Neural cell (in vitro differentiated cells): ENCODE measurements around the gene TTC22. TPM values are rescaled to one million over a fixed set of nuclear protein-coding genes. Genes with fewer than 3 reads are reported as not detected.

Experiments used
- H2AFZ ChIP-seq: fragments of 200-600, 300-800 bp; sonication (generic), shearing (Covaris generic); 2 replicates; pipeline ENCODE4 v1.6.0; 2014; ENCODE audit warnings: low read depth, mild to moderate bottlenecking, antibody characterized with exemption, low read length, moderate library complexity
- H3F3A ChIP-seq: fragments of 200-600 bp; shearing (Covaris generic); 2 replicates; pipeline ENCODE4 v1.6.1; 2016; ENCODE audit warnings: mild to moderate bottlenecking, moderate library complexity, mixed read lengths, antibody characterized with exemption, low read length; ENCODE audit not compliant: insufficient read depth, poor library complexity, severe bottlenecking
- H3K27ac ChIP-seq: fragments of 200-600, 300-800 bp; sonication (generic), shearing (Covaris generic); 2 replicates; pipeline ENCODE4 v1.5.1; 2014; ENCODE audit warnings: mild to moderate bottlenecking, low read length, moderate library complexity
- H3K27me3 ChIP-seq: fragments of 300-800, 200-600 bp; sonication (generic), shearing (Covaris generic); 2 replicates; pipeline ENCODE4 v1.6.0; 2014; ENCODE audit warnings: mild to moderate bottlenecking, low read depth, low read length, moderate library complexity; ENCODE audit not compliant: insufficient read depth
- H3K36me3 ChIP-seq: fragments of 300-800, 200-600 bp; sonication (generic), shearing (Covaris generic); 2 replicates; pipeline ENCODE4 v1.5.1; 2014; ENCODE audit warnings: mild to moderate bottlenecking, antibody characterized with exemption, low read length, moderate library complexity; ENCODE audit not compliant: insufficient read depth
- H3K4me2 ChIP-seq: fragments of 300-800, 200-600 bp; sonication (generic), shearing (Covaris generic); 2 replicates; pipeline ENCODE4 v1.6.0; 2014; ENCODE audit warnings: mild to moderate bottlenecking, low read length
- H3K4me3 ChIP-seq: fragments of 300-800, 200-600 bp; sonication (generic), shearing (Covaris generic); 2 replicates; pipeline ENCODE4 v1.5.1; 2014; ENCODE audit warnings: mild to moderate bottlenecking, low read length, moderate library complexity
- H3K79me2 ChIP-seq: fragments of 200-600 bp; shearing (Covaris generic); replicated peaks from 2 replicates; pipeline ENCODE4 v1.6.0; 2014; ENCODE audit warnings: mild to moderate bottlenecking, low read length, moderate library complexity; ENCODE audit not compliant: insufficient read depth
- H3K9ac ChIP-seq: fragments of 300-800, 200-600 bp; sonication (generic), shearing (Covaris generic); 2 replicates; pipeline ENCODE4 v1.6.1; 2016; ENCODE audit warnings: mild to moderate bottlenecking, low read length, mixed read lengths
- H3K9me2 ChIP-seq: fragments of 200-600 bp; shearing (Covaris generic); 2 replicates; pipeline ENCODE4 v1.6.1; 2016; ENCODE audit warnings: mild to moderate bottlenecking, low read length, mixed read lengths; ENCODE audit not compliant: insufficient read depth
- H3K9me3 ChIP-seq: fragments of 200-600, 300-800 bp; sonication (generic), shearing (Covaris generic); 2 replicates; pipeline ENCODE4 v1.6.1; 2016; ENCODE audit warnings: mild to moderate bottlenecking, mixed run types, low read length, moderate library complexity, mixed read lengths
- H4K20me1 ChIP-seq: fragments of 200-600 bp; shearing (Covaris generic); 2 replicates; pipeline ENCODE4 v1.6.1; 2016; ENCODE audit warnings: mild to moderate bottlenecking, mixed run types; ENCODE audit not compliant: insufficient read depth
- EP300 ChIP-seq: fragments of 450-650 bp; conservative IDR thresholded peaks from 2 replicates; pipeline ENCODE4 v1.6.1; 2014; ENCODE audit warnings: antibody characterized with exemption, mild to moderate bottlenecking, moderate library complexity; ENCODE audit not compliant: poor library complexity, severe bottlenecking
- EZH2 ChIP-seq: fragments of 200-600, 300-800 bp; shearing (Covaris generic), sonication (generic); IDR thresholded peaks from 2 replicates; pipeline ENCODE4 v1.6.1; 2014; ENCODE audit warnings: antibody characterized with exemption, low read length, borderline replicate concordance, mild to moderate bottlenecking; ENCODE audit not compliant: insufficient read depth, poor library complexity, severe bottlenecking
- MXI1 ChIP-seq: fragments of 450-650 bp; conservative IDR thresholded peaks from 2 replicates; pipeline ENCODE4 v1.6.1; 2014; ENCODE audit warnings: antibody characterized with exemption, mild to moderate bottlenecking; ENCODE audit not compliant: poor library complexity, severe bottlenecking
- POLR2AphosphoS5 ChIP-seq: IDR thresholded peaks from 2 replicates; pipeline ENCODE4 v1.6.1; 2012
- RAD21 ChIP-seq: fragments of 450-650 bp; conservative IDR thresholded peaks from 2 replicates; pipeline ENCODE4 v1.6.1; 2014; ENCODE audit warnings: antibody characterized with exemption, mild to moderate bottlenecking, moderate library complexity
- SMC3 ChIP-seq: fragments of 450-650 bp; conservative IDR thresholded peaks from 2 replicates; pipeline ENCODE4 v1.6.1; 2014; ENCODE audit warnings: antibody characterized with exemption, mild to moderate bottlenecking, moderate library complexity; ENCODE audit not compliant: poor library complexity
- TAF1 ChIP-seq: IDR thresholded peaks from 2 replicates; pipeline ENCODE4 v1.6.1; 2012; ENCODE audit warnings: low read depth
- polyA plus RNA-seq: library from polyadenylated mRNA; depleted of rRNA; stranded (reverse); fragments of >200 nt; gene quantifications from 2 replicates; pipeline ENCODE4 v1.2.3, GENCODE V29; 2014
- TF ChIP-seq, protein P1 (sequence below): fragments of 450-650 bp; IDR thresholded peaks from 2 replicates; pipeline ENCODE4 v1.5.1; 2014; ENCODE audit warnings: antibody characterized with exemption, mild to moderate bottlenecking, moderate library complexity; ENCODE audit not compliant: poor library complexity, severe bottlenecking
- TF ChIP-seq, protein P2 (sequence below): IDR thresholded peaks from 2 replicates; pipeline ENCODE4 v1.6.1; 2012; ENCODE audit warnings: borderline replicate concordance

Gene TTC22
- polyA plus RNA-seq, 1 donor from 2014 or later, result not detected

DNA sequence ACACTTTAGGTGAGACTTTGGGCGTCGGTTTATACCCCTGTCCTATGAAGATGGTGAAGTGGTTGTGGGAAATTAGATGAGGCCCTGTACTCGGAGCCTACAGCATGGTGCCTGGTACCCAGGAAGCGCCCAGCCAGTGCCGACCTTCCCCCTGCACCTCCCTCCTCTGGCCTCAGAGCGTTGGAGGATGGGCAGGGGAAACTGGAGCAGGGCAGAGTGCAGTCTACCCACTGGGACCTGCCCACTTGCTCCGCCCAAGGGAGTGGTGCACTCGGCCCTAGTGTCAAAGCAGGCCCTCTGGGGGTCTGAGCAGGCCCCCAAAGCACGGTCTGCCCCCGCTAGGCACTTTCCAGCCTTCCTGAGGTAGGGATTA lies 13.0 kb upstream of the TTC22 start:
- Histone ChIP-seq H4K20me1 (no peaks in the 10 kb centered on the region), H2AFZ (no peak overlapping the region), H3K4me3 (no peak overlapping the region), H3K79me2 (no peaks in the 10 kb centered on the region), H3K36me3 (no peaks in the 10 kb centered on the region), H3K4me2 (no peak overlapping the region), H3K9me3 (no peaks in the 10 kb centered on the region), H3K9ac (no peak overlapping the region), H3F3A (no peaks in the 10 kb centered on the region), H3K9me2 (no peaks in the 10 kb centered on the region), H3K27ac (no peak overlapping the region), H3K27me3 (no peaks in the 10 kb centered on the region)
- no peak for TF ChIP-seq EZH2
- no peak for TF ChIP-seq SMC3

DNA sequence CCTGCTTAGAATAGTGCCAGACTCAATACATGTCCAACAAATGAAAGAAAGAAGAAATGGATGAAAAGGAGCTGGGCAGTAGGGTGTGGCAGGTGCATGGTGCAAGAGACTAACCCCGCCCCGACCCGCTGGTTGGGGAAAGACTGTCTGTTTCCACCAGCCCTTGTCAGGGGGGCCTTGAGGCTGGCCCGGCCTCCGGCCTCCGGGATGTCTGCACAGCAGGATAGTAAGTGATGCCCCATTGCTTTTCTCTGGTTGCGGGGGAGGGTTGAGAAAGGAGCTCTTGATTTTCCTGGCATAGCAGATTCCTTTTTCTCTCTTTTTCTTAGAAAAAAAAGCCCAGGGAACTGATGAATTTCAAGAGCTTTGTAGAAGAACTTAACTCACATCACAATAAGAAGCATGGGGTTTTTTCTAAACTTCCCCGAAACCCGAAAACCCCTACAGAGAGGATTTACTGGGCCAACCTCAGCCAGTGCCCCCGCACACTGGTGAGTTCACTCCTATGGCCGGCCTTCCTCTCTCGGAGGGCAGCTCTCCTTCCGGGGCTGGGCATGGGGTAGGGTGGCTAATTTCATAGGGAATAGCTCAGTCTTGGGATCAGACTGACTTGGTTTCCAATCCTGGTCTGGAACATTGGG lies 12.5 kb upstream of the TTC22 start:
- H3K4me3 ChIP-seq, result no peak overlapping the region
- no peaks in the 10 kb centered on the region for H3K79me2 ChIP-seq
- no peaks in the 10 kb centered on the region for H3K36me3 ChIP-seq
- no peak overlapping the region for H3K27ac ChIP-seq
- H3K27me3 ChIP-seq, result no peaks in the 10 kb centered on the region
- H3K9ac ChIP-seq, result no peak overlapping the region
- TF ChIP-seq, protein P1, sequence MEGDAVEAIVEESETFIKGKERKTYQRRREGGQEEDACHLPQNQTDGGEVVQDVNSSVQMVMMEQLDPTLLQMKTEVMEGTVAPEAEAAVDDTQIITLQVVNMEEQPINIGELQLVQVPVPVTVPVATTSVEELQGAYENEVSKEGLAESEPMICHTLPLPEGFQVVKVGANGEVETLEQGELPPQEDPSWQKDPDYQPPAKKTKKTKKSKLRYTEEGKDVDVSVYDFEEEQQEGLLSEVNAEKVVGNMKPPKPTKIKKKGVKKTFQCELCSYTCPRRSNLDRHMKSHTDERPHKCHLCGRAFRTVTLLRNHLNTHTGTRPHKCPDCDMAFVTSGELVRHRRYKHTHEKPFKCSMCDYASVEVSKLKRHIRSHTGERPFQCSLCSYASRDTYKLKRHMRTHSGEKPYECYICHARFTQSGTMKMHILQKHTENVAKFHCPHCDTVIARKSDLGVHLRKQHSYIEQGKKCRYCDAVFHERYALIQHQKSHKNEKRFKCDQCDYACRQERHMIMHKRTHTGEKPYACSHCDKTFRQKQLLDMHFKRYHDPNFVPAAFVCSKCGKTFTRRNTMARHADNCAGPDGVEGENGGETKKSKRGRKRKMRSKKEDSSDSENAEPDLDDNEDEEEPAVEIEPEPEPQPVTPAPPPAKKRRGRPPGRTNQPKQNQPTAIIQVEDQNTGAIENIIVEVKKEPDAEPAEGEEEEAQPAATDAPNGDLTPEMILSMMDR, result no peak
- TF ChIP-seq RAD21 (no peak), TAF1 (no peak), SMC3 (no peak), EP300 (no peak), POLR2AphosphoS5 (no peak), MXI1 (no peak), EZH2 (no peak)
- TF ChIP-seq, protein P2, sequence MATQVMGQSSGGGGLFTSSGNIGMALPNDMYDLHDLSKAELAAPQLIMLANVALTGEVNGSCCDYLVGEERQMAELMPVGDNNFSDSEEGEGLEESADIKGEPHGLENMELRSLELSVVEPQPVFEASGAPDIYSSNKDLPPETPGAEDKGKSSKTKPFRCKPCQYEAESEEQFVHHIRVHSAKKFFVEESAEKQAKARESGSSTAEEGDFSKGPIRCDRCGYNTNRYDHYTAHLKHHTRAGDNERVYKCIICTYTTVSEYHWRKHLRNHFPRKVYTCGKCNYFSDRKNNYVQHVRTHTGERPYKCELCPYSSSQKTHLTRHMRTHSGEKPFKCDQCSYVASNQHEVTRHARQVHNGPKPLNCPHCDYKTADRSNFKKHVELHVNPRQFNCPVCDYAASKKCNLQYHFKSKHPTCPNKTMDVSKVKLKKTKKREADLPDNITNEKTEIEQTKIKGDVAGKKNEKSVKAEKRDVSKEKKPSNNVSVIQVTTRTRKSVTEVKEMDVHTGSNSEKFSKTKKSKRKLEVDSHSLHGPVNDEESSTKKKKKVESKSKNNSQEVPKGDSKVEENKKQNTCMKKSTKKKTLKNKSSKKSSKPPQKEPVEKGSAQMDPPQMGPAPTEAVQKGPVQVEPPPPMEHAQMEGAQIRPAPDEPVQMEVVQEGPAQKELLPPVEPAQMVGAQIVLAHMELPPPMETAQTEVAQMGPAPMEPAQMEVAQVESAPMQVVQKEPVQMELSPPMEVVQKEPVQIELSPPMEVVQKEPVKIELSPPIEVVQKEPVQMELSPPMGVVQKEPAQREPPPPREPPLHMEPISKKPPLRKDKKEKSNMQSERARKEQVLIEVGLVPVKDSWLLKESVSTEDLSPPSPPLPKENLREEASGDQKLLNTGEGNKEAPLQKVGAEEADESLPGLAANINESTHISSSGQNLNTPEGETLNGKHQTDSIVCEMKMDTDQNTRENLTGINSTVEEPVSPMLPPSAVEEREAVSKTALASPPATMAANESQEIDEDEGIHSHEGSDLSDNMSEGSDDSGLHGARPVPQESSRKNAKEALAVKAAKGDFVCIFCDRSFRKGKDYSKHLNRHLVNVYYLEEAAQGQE, result no peak
- H3K9me2 ChIP-seq, result no peaks in the 10 kb centered on the region
- H4K20me1 ChIP-seq, result no peaks in the 10 kb centered on the region
- no peaks in the 10 kb centered on the region for H3F3A ChIP-seq
- H2AFZ ChIP-seq, result no peak overlapping the region
- no peaks in the 10 kb centered on the region for H3K9me3 ChIP-seq
- H3K4me2 ChIP-seq, result no peak overlapping the region
